GOT3 (cell line): ENCODE measurements around the gene AHDC1.
"Not testable (repeated sequence)": the region's sequence is repeated elsewhere in the genome, so short reads cannot be mapped to it uniquely, and the experiment has no call there.

Source experiments
- DNase-seq: peaks from one replicate; lab custom pipeline; 2025; ENCODE audit warnings: mixed read lengths; lab: John Stamatoyannopoulos, UW

AHDC1 gene

DNA sequence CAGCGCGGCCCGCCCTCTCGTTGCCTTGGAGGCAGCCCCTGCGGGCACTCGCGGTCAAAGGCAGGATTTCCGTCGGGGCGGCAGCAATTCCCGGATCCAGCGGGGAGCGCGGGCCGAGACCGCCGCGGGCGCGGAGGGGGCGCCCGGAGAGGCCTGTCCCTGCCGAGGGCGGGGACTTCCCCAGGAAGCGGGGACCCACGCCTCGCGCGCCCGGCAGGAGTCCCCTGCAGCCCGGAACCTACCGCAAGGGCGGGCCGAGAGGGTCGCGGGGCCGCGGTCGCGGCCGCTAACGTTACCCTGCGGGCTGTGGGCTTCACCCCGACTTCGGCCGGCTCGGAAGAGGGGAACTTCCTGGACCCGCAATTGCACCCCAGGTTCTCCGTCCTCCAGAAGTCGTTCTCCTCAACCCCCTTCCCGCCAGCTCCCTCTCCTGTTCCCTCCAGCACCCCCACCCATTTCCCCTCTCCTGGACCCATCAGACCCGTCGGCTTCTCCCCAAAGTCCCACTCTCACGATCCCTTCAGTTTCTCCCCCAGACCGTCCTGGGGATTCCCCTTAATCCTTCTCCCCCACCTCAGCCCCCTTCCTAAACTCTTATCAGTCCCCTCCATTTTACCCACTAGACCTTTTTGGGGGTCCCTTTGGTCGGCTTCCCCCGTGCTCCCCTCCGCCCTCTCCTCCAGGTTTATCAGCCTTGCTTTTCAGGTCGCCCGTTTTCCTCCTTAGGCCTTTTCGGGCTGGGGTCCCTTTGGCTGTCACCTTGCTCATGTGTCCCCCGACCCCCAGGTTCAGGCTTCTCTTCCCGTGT, 30.4 kb upstream of the AHDC1 start:
- DNase-seq, result no peak

DNA sequence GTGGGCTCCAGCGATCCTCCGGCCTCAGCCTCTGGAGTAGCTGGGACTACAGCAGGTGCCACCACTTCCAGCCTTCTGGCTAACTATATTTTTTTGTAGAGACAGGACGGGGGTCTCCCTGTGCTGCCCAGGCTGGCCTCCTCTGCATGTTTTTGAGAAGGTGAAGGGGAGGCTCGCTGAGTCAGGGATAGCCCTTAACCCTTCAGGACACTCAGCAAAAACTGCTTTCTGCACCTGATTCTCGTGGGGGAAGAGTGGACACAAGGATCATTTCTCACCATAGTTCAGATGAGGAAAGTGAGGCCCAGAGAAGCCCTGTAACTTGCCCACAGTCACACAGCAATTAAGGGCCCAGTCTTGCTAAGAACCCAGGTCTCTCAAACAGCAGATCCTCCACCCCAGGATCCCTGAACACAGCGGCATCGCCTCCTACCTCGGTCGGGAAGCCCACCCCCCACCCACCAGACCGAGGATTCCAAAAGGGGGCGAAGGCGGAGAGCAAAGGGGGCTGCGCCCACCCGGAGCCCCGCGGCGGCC, 29.8 kb upstream of the AHDC1 start:
- DNase-seq, result no peak

DNA sequence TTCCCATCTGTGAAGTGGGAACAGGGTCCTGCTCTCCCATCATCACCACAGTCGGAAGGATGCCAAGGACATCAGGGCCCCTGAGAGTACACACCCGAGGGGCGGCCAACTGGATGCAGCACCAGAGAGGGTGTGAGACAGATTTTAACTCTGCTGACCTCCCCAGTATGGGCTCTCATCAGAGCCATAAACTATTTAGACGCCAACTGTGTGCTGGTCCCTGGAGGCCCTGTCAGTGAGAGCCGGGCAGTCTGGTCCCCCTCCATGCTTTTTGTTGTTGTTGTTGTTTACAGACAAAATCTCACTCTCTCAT, 29.3 kb upstream of the AHDC1 start:
- no peak for DNase-seq

GRCh38 chr1:27632387-27633297, 28.7 kb upstream of the AHDC1 start:
- no peak for DNase-seq

DNA sequence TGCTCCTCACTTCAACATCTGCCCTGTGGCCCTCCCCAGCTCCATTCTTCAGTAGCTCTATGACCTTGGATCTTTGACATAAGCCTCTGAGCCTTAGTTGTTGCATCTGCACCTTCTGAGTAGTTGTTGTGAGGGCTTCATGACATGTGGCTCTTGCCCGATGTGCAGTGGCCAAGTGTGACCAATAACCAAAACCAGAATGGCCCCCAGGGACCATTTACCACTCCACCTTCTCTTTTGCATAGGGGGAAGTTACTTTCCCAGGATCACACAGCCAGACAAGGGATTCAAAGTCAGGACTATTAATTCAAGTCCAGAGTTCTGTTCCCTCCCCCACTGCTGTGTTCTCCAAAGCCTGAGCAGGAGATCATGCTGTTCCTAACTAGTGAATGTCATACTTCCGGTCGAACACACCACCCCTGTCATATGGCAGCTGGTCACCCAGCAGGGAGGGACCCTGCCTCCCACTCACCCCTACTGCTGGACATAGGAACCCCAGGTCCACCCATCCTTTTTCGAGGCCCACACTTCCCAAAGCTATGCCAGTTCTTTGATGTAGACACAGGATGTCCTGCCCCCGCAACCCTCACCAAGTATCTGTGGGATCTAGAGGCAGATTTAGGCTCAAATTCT, 27.0 kb upstream of the AHDC1 start:
- no peak for DNase-seq

- DNase-seq, result no peak
Observed at GRCh38 chr1:27628712-27629111, 24.8 kb upstream of the AHDC1 start.

DNA sequence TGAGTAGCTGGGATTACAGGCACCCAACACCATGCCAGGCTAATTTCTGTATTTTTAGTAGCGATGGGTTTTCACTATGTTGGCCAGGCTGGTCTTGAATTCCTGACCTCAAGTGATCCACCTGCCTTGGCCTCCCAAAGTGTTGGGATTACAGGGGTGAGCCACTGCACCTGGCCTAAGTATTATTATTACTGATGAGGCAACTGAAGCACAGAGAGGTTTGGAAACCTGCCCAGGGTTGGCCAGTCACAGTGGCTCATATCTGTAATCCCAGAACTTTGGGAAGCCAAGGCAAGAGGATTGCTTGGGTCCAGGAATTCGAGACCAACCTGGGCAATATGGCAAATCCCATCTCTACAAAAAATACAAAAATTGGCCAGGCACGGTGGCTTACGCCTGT, 23.8 kb upstream of the AHDC1 start:
- not testable (repeated sequence) for DNase-seq

DNA sequence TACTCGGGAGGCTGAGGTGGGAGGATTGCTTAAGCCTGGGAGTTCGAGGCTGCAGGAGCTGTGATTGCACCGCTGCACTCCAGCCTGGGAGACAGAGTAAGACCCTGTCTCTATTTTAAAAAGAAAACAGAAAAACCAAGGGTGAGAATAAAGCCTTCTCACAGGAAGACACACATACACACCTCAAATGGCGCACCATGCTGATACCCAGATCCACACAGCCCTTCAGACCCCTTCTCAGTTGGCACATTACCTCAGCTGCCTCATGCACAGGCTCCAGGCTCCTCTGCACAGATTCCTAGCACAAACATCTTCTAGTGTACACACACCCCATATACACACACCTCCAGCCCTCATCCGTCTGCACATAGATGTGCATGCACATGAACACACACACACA, 23.1 kb upstream of the AHDC1 start:
- no peak for DNase-seq

DNA sequence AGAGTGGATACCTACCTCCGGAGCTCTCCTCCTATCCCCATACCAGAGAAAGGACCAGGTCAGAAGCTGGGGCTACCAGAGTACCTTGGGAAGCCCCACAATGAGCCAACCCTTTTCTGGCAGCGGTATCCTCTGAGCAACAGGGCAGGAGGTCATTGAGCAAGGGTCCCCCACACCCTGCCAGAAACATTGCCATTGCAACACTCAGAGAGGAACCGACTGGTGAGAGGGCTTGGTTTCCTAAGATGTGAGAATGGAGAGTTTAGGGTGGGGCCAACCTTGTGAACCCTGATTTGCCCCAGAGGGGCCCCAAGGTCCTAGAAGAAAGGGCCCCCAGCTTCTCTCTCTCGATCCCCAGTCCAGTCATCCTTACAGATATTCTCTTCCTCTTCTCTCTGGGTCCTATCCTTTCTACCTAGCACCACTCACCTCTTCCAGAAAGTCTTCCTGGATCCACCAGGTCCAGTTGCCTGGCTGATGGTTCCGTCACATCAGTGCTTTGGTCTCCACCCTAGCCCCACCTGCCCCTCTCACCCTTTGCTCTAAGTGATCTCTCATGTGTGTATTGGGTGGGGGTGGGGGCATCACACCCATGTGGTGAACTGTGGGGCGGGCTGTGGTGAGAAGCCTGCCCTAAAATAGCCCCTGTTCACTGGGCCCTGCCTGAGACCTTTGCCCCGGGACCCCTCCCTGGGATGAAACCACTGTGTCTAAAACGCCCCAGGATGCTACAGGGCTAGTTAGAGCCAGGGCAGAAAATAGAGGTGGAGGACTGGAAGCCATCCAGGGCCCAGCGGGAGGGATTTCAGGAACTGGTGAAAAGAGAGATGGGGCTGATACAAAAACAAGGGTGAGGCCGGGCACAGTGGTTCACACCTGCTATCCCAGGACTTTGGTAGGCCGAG, 22.3 kb upstream of the AHDC1 start:
- DNase-seq, result no peak

- DNase-seq, result no peak
Observed at GRCh38 chr1:27624467-27625178, 20.7 kb upstream of the AHDC1 start.

- DNase-seq, result no peak
Observed at GRCh38 chr1:27623327-27624212, 19.6 kb upstream of the AHDC1 start.

DNA sequence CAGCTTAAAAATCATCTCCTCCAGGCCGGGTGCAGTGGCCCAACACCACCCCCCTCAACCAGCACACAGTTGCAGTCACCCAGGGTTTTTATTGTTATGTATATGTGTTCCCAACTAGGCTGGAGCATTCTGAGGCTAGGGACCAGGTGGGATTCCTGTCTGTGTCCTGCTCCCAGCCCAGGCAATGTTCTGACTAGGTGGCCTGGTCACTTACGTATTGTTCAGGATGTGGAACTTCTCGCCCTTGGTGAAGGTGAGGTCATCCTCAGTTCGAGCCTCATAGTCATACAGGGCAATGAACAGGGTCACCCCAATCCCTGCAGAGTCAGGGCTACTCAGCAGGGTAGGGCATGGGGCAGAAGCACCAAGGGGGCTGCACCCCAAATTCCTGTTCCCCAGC, 18.9 kb upstream of the AHDC1 start:
- no peak for DNase-seq

GRCh38 chr1:27621051-27621920, 17.3 kb upstream of the AHDC1 start:
- no peak for DNase-seq

GRCh38 chr1:27619782-27620438, 16.0 kb upstream of the AHDC1 start:
- DNase-seq, result not testable (repeated sequence)

- no peak for DNase-seq
Observed at GRCh38 chr1:27618341-27619082, 14.6 kb upstream of the AHDC1 start.

GRCh38 chr1:27617420-27617819, 13.5 kb upstream of the AHDC1 start:
- DNase-seq, result no peak

- no peak for DNase-seq
Observed at GRCh38 chr1:27616441-27616840, 12.5 kb upstream of the AHDC1 start.
